Neural crest cell (in vitro differentiated cells): ENCODE measurements around the gene DAPK1. TPM values are rescaled to one million over a fixed set of nuclear protein-coding genes. Genes with fewer than 3 reads are reported as not detected.

Experiments used
- DNase-seq: peaks from one replicate; pipeline ENCODE4 v3.0.0; 2021; ENCODE audit warnings: low read depth, mixed read lengths, low spot score
- H3K27ac Mint-ChIP-seq: one replicate; pipeline ENCODE4 v1.8.0; 2021; ENCODE audit warnings: mild to moderate bottlenecking, mixed read lengths; ENCODE audit not compliant: unreplicated experiment
- H3K27me3 Mint-ChIP-seq: 2 replicates; pipeline ENCODE4 v1.8.0; 2021; ENCODE audit warnings: low read depth, mild to moderate bottlenecking, mixed read lengths
- H3K36me3 Mint-ChIP-seq: 2 replicates; pipeline ENCODE4 v1.8.0; 2021; ENCODE audit warnings: low read depth, mild to moderate bottlenecking, mixed read lengths
- H3K4me1 Mint-ChIP-seq: 2 replicates; pipeline ENCODE4 v1.8.0; 2021; ENCODE audit warnings: mixed read lengths
- H3K4me3 Mint-ChIP-seq: one replicate; pipeline ENCODE4 v1.8.0; 2021; ENCODE audit warnings: mild to moderate bottlenecking, mixed read lengths
- H3K9me3 Mint-ChIP-seq: 2 replicates; pipeline ENCODE4 v1.8.0; 2021; ENCODE audit warnings: mixed read lengths
- total RNA-seq: library from RNA; stranded (reverse); gene quantifications from 2 replicates; pipeline ENCODE4 v1.2.1, GENCODE V29; 2021
- TF ChIP-seq, protein P1 (sequence below): fragments of 200-600 bp; sonication (generic); conservative IDR thresholded peaks from 2 replicates; pipeline ENCODE4 v1.5.0; 2021; ENCODE audit warnings: antibody characterized with exemption, mild to moderate bottlenecking

Gene DAPK1
- total RNA-seq, 1 donor from 2014 or later, result 62.7 TPM

DNA sequence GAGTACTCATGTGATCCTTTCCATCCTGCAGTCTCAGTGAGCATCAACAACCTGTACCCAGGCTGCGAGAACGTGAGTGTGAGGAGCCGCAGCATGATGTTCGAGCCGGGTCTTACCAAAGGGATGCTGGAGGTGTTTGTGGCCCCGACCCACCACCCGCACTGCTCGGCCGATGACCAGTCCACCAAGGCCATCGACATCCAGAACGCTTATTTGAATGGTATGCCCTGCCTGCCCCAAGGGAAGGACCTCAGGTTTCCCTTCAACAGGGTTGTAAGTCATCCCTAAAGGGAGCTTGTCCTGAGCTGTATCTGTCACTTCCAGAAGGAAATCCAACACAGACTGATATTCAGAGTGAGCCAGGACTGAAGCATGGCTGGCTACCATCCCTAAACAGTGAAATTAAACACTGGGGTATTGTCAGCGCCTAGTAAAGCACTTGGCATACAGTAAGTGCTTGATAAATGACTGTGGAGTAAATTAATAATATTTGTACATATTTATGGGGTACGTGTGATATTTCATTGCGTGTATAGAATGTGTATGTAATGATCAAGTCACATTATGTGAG, 188.9 kb downstream of the DAPK1 start:
- H3K4me1 Mint-ChIP-seq, result peaks cover 9% of the 10 kb centered on the region
- H3K27me3 Mint-ChIP-seq, result no peaks in the 10 kb centered on the region
- DNase-seq, result no peak
- TF ChIP-seq, protein P1, sequence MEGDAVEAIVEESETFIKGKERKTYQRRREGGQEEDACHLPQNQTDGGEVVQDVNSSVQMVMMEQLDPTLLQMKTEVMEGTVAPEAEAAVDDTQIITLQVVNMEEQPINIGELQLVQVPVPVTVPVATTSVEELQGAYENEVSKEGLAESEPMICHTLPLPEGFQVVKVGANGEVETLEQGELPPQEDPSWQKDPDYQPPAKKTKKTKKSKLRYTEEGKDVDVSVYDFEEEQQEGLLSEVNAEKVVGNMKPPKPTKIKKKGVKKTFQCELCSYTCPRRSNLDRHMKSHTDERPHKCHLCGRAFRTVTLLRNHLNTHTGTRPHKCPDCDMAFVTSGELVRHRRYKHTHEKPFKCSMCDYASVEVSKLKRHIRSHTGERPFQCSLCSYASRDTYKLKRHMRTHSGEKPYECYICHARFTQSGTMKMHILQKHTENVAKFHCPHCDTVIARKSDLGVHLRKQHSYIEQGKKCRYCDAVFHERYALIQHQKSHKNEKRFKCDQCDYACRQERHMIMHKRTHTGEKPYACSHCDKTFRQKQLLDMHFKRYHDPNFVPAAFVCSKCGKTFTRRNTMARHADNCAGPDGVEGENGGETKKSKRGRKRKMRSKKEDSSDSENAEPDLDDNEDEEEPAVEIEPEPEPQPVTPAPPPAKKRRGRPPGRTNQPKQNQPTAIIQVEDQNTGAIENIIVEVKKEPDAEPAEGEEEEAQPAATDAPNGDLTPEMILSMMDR, result no peak
- peaks cover 48% of the 10 kb centered on the region for H3K36me3 Mint-ChIP-seq
- peaks cover 11% of the 10 kb centered on the region for H3K9me3 Mint-ChIP-seq
- no peak overlapping the region for H3K4me3 Mint-ChIP-seq
- no peak overlapping the region for H3K27ac Mint-ChIP-seq

DNA sequence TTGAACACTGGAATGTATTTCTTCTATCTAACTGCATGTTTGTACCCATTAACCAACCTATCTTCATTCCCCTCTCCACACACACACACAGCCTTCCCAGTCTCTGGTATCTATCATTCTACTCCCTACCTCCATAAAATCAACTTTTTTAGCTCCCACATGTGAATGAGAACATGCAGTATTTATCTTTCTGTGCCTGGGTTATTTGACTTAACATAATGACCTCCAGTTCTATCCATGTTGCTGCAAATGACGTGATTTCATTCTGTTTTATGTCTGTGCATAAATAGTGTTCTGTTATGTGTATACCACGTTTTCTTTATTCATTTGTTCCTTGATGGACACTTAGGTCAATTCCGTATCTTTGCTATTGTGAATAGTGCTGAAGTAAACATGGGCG, 189.5 kb downstream of the DAPK1 start:
- Mint-ChIP-seq H3K27ac (no peak overlapping the region), H3K4me1 (peaks cover 9% of the 10 kb centered on the region), H3K4me3 (no peak overlapping the region), H3K36me3 (peaks cover 50% of the 10 kb centered on the region), H3K27me3 (no peaks in the 10 kb centered on the region), H3K9me3 (peaks cover 14% of the 10 kb centered on the region)
- TF ChIP-seq, protein P1, result no peak
- DNase-seq, result no peak

DNA sequence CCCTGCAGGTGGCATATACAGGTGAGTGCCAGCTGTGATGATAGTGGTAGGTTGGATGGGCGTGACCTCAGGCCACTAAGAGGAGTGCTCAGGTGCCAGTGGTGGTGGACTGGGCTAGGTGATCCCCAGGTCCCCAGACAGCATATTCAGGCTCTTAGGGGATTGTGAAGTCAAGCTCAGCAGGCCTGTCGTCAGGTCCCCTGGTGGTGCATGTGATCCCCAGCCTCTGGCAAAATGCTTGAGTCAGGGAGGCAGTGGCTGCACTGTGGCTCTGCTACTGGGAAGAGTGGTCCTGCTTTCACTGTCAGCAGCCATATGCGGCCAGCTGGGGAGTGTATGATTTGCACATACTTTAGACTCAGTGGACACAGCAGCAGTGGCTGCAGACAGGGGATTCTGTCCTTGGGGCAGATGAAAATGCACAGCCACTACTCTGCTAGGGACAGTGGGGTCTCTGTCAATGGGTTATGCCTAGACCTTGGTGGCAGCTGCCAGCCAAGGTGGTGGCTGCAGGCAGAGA, 196.6 kb downstream of the DAPK1 start:
- Mint-ChIP-seq H3K27me3 (no peaks in the 10 kb centered on the region), H3K27ac (no peak overlapping the region), H3K4me3 (no peak overlapping the region), H3K4me1 (peaks cover 12% of the 10 kb centered on the region), H3K36me3 (peaks cover 55% of the 10 kb centered on the region), H3K9me3 (peaks cover 17% of the 10 kb centered on the region)
- TF ChIP-seq, protein P1, result no peak
- no peak for DNase-seq

DNA sequence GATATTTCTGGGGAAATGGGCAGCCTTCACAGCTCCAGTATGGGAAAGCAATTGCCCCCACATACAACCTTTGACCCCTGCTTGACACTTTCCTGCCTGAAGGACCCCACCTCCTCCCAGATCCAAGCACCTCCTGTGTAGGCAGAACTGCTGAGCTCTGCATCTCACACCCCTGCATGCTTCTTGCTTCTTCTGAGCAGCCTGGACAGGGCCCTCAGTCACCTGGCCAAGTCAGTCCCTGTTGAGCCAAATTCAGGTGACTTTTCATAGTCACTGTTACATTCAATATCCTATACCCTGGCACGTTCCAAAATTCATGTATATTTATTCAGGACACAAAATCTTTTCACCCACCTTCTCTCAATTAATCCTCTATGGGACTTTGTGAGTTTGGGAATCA, 197.9 kb downstream of the DAPK1 start:
- no peak overlapping the region for H3K4me3 Mint-ChIP-seq
- peaks cover 12% of the 10 kb centered on the region for H3K4me1 Mint-ChIP-seq
- TF ChIP-seq, protein P1, result no peak
- DNase-seq, result no peak
- peaks cover 43% of the 10 kb centered on the region for H3K36me3 Mint-ChIP-seq
- H3K27ac Mint-ChIP-seq, result no peak overlapping the region
- H3K27me3 Mint-ChIP-seq, result no peaks in the 10 kb centered on the region
- H3K9me3 Mint-ChIP-seq, result peaks cover 13% of the 10 kb centered on the region

DNA sequence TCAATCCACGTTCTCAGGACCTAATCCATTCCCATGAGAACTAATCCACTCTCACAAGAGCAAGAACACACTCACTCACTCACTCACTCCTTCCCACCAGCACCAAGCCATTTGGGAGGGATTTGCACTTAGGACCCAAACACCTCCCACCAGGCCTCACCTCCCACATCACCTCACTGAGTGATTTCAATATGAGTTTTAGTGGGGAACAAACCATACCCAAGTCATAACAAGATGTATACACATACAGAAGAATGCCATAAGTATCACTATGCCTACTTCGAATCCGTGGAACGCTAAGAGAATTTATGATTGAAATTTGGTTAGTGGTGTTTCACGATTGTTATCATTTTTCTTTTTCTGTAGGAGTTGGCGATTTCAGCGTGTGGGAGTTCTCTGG, 199.0 kb downstream of the DAPK1 start:
- Mint-ChIP-seq H3K4me3 (no peak overlapping the region), H3K36me3 (peaks cover 33% of the 10 kb centered on the region), H3K4me1 (peaks cover 12% of the 10 kb centered on the region), H3K27ac (no peak overlapping the region), H3K27me3 (no peaks in the 10 kb centered on the region), H3K9me3 (peaks cover 6% of the 10 kb centered on the region)
- no peak for DNase-seq
- TF ChIP-seq, protein P1, result no peak
